MM.1S (cell line): ENCODE measurements around the gene FBXL7.

Source experiments
- CTCF ChIP-seq: fragments of 300-600 bp; sonication (generic); IDR thresholded peaks from 2 replicates; pipeline ENCODE4 v1.5.1; 2016; ENCODE audit warnings: antibody characterized with exemption, low read length, mixed read lengths
- EZH2 ChIP-seq: fragments of 300-600 bp; sonication (generic); optimal IDR thresholded peaks from 2 replicates; pipeline ENCODE3; 2017; ENCODE audit warnings: low read depth, mild to moderate bottlenecking, antibody characterized with exemption, low read length, mixed read lengths

- TF ChIP-seq EZH2 (no peak), CTCF (no peak)
These were observed 10.1 kb downstream of the FBXL7 start for GRCh38 chr5:15510092-15510491.
